Measurements from ENCODE around the gene FBXO47.
A peak's percentile ranks its signal among the peaks of the same experiment; 100 is the strongest.
"Not testable (repeated sequence)": the region's sequence is repeated elsewhere in the genome, so short reads cannot be mapped to it uniquely, and the experiment has no call there.

FBXO47 gene

DNA sequence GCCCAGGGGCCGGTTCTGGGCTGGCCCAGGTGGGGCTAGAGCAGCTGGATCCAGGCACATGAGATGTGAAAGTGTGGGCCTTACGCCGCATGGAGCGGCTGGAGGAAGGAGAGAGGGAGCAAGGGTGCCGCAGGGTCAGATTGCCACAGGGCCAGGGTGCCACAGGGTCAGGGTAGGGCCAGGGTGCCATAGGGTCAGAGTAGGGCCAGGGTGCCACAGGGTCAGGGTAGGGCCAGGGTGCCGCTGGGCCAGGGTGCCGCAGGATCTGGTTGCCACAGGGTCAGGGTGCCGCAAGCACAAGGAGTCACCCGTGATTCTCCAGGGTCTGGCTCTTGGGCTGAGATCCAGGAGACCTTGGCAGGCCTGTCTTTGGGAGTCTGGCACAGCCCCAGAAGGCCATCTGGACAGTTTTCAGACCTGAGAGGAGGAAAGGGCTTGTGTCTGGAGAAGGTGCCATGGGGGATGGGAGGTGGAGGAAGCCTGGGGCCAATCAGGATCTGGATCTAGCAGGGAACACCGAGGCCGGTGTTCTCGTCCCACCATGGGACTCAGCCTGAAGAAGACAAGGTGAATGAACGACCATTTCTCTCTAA lies 54.9 kb downstream of the FBXO47 start:
- in situ Hi-C loops (cut with HindIII; ENCODE audit: low pct_ligation_motif_present, low sequenced_read_pairs), result no loop called here
- DNase-seq, result no peak
- TF ChIP-seq, protein P1, sequence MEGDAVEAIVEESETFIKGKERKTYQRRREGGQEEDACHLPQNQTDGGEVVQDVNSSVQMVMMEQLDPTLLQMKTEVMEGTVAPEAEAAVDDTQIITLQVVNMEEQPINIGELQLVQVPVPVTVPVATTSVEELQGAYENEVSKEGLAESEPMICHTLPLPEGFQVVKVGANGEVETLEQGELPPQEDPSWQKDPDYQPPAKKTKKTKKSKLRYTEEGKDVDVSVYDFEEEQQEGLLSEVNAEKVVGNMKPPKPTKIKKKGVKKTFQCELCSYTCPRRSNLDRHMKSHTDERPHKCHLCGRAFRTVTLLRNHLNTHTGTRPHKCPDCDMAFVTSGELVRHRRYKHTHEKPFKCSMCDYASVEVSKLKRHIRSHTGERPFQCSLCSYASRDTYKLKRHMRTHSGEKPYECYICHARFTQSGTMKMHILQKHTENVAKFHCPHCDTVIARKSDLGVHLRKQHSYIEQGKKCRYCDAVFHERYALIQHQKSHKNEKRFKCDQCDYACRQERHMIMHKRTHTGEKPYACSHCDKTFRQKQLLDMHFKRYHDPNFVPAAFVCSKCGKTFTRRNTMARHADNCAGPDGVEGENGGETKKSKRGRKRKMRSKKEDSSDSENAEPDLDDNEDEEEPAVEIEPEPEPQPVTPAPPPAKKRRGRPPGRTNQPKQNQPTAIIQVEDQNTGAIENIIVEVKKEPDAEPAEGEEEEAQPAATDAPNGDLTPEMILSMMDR (IDR thresholded peaks at IDR 0.05; ENCODE audit: low read depth, low read length, missing control alignments), result no peak
- H3K27ac ChIP-seq, result no peak overlapping the region
- H3K27me3 ChIP-seq (replicated peaks), result no peaks in the 10 kb centered on the region
- H3K4me3 ChIP-seq (ENCODE audit: low read depth, low read length), result no peak overlapping the region
- peaks cover 87% of the 10 kb centered on the region for H3K36me3 ChIP-seq (replicated peaks)

- peaks cover 85% of the 10 kb centered on the region for H3K36me3 ChIP-seq (replicated peaks)
- in situ Hi-C loops (cut with HindIII; ENCODE audit: low pct_ligation_motif_present, low sequenced_read_pairs); H3K27me3 ChIP-seq (replicated peaks); DNase-seq; H3K27ac ChIP-seq; H3K4me3 ChIP-seq (ENCODE audit: low read depth, low read length): not testable (repeated sequence)
Observed at GRCh38 chr17:38911731-38912081, 55.5 kb downstream of the FBXO47 start.

- Histone ChIP-seq H3K4me3 (ENCODE audit: low read depth, low read length) (no peak overlapping the region), H3K27ac (no peak overlapping the region), H3K27me3 (replicated peaks) (no peaks in the 10 kb centered on the region), H3K36me3 (replicated peaks) (peaks cover 83% of the 10 kb centered on the region)
- no peak for DNase-seq
- TF ChIP-seq, protein P1 (IDR thresholded peaks at IDR 0.05; ENCODE audit: low read depth, low read length, missing control alignments), result no peak
- in situ Hi-C loops (cut with HindIII; ENCODE audit: low pct_ligation_motif_present, low sequenced_read_pairs), result no loop called here
Observed at GRCh38 chr17:38911081-38911730, 56.0 kb downstream of the FBXO47 start.

DNA sequence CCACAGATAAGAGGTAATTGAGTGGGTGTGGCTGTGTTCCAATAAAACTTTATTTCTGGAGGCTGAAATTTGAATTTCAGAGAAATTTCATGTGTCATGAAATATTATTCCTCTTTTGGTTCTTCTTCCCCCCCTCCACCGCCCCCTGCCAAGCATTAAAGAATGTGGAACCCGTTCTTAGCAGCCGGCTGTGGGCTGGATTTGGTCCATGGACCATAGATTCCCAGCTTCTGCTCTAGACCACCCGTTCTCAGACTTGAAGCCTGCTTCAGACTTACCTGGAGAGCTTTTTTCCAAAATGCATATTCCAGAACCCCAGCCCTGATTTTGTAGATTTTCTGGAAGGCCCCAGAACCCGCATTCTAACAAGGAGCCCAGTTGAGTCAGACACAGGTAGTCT lies 56.9 kb downstream of the FBXO47 start:
- DNase-seq, result no peak
- Histone ChIP-seq H3K4me3 (ENCODE audit: low read depth, low read length) (no peak overlapping the region), H3K27ac (no peak overlapping the region), H3K36me3 (replicated peaks) (peaks cover 74% of the 10 kb centered on the region), H3K27me3 (replicated peaks) (no peaks in the 10 kb centered on the region)
- TF ChIP-seq, protein P1 (IDR thresholded peaks at IDR 0.05; ENCODE audit: low read depth, low read length, missing control alignments), result no peak
- in situ Hi-C loops (cut with HindIII; ENCODE audit: low pct_ligation_motif_present, low sequenced_read_pairs), result no loop called here

GRCh38 chr17:38908676-38909181 lies 58.5 kb downstream of the FBXO47 start:
- TF ChIP-seq, protein P1 (IDR thresholded peaks at IDR 0.05; ENCODE audit: low read depth, low read length, missing control alignments), result no peak
- no peak for DNase-seq
- H3K27ac ChIP-seq, result no peak overlapping the region
- in situ Hi-C loops (cut with HindIII; ENCODE audit: low pct_ligation_motif_present, low sequenced_read_pairs), result no loop called here
- no peak overlapping the region for H3K4me3 ChIP-seq (ENCODE audit: low read depth, low read length)
- H3K36me3 ChIP-seq (replicated peaks), result peaks cover 68% of the 10 kb centered on the region
- no peaks in the 10 kb centered on the region for H3K27me3 ChIP-seq (replicated peaks)

- Histone ChIP-seq H3K27me3 (replicated peaks) (no peaks in the 10 kb centered on the region), H3K4me3 (ENCODE audit: low read depth, low read length) (no peak overlapping the region), H3K27ac (no peak overlapping the region), H3K36me3 (replicated peaks) (peaks cover 68% of the 10 kb centered on the region)
- TF ChIP-seq, protein P1 (IDR thresholded peaks at IDR 0.05; ENCODE audit: low read depth, low read length, missing control alignments), result peak; percentile 6
- DNase-seq, result no peak
- in situ Hi-C loops (cut with HindIII; ENCODE audit: low pct_ligation_motif_present, low sequenced_read_pairs), result no loop called here
Observed at GRCh38 chr17:38907930-38908675, 59.1 kb downstream of the FBXO47 start.

Measured in brain microvascular endothelial cell (primary cell).